Psoas muscle (tissue), 8 donors: ENCODE measurements around the gene BAG5. TPM values are rescaled to one million over a fixed set of nuclear protein-coding genes. Genes with fewer than 3 reads are reported as not detected.

Source experiments
- ATAC-seq, 4 donors: fragments of 200-7000 bp; cut with Tn5 transposase; one replicate each; pipeline ENCODE4 v1.9.1; 2020; ENCODE audit warnings: moderate library complexity in 3 of 4, mild to moderate bottlenecking in 2 of 4
- DNase-seq, 2 donors: peaks; one replicate each; pipeline ENCODE4 v3.0.0-alpha.2; 2020
- H3K27ac ChIP-seq: fragments of 200-600 bp; one replicate; pipeline ENCODE4 v1.8.0; 2022
- H3K27me3 ChIP-seq, 3 donors: fragments of 200-600 bp in 1 of 3; one replicate each; pipeline versions ENCODE4 v1.6.1 to v1.8.0; 2013 to 2022; ENCODE audit warnings: low read length in 2 of 3, mild to moderate bottlenecking in 2 of 3, moderate library complexity in 1 of 3; ENCODE audit not compliant: insufficient read depth in 3 of 3
- H3K36me3 ChIP-seq, 2 donors: fragments of 200-600 bp in 1 of 2; one replicate each; pipeline versions ENCODE4 v1.6.1 to v1.8.0; 2013 to 2022; ENCODE audit warnings: low read depth in 1 of 2, mild to moderate bottlenecking in 1 of 2, moderate library complexity in 1 of 2; ENCODE audit not compliant: insufficient read depth in 1 of 2
- H3K4me1 ChIP-seq: fragments of 200-600 bp; one replicate; pipeline ENCODE4 v1.8.0; 2022
- H3K4me3 ChIP-seq: fragments of 200-600 bp; one replicate; pipeline ENCODE4 v1.8.0; 2022; ENCODE audit warnings: mild to moderate bottlenecking
- H3K9me3 ChIP-seq: fragments of 200-600 bp; one replicate; pipeline ENCODE4 v1.8.0; 2022
- CTCF ChIP-seq: fragments of 200-600 bp; IDR thresholded peaks from one replicate; pipeline ENCODE4 v1.8.0; 2022; ENCODE audit warnings: antibody characterized with exemption
- WGBS, 3 donors: extraction: QIAGEN DNeasy Blood & Tissue Kit; methylation state at CpG; one replicate each; pipeline versions ENCODE4 v1.1.6 to v1.1.7; 2013; 5-methylcytosine and 5-hydroxymethylcytosine counted together
- intact Hi-C, 2 donors: fragments of 100-400 bp; cut with DNase I; formaldehyde crosslinking; loops; one replicate each; pipeline versions ENCODE4 v1.11.0 to v1.14.2; 2022
- polyA plus RNA-seq, 3 donors: library from polyadenylated mRNA; stranded (reverse); fragments of 200-250 nt; gene quantifications; one replicate each; pipeline ENCODE4 v1.2.3, GENCODE V29; 2013
- total RNA-seq, 4 donors: library from RNA; stranded (reverse); fragmentation: NEBNext Ultra II Directional in 2 of 4; extraction: Animal tissue kit (Norgen Biotek cat#: 25700) in 2 of 4; gene quantifications; one replicate each; pipeline versions ENCODE4 v1.2.1 to v1.2.4, GENCODE V29; 2021 to 2023
- donor health status: healthy with polysubstance abuse.
- donor health status: DM: no; HTN: no; CAD: no; lungs with moderate emphysema.
- donor health status: Bipolar disorder and iron deficiency.
- donor health status: healthy.
- donor health status: DM: yes; HTN: yes; CAD: no.
- donor health status: DM: no; HTN: no; CAD: no.
- donor health status: DM: no; HTN: no; CAD: no.
- donor health status: DM: yes; HTN: yes; CAD: no.

Gene BAG5
- total and polyA plus RNA-seq, 7 donors: 8.7 to 29.5 (median 17.9) TPM

DNA sequence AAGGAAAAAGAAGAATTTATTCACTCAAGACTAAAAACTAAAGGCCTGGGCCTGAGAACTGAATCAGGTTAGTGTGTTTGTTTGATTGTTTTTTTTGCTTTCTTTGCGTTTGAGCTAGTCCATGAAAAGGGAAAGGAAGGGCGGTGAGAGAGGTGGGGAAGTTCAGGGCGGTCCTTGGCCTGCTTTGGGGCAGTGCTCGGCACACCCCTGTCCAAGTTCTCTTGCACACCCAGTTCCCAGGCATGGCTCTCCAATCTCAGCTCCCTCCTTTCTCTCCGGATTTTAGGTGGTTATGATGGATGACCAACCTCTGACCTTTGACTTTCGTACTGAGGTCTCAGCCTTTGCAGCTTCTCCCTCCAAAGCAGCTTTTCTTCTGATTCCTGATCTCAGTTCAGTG lies 11.6 kb upstream of the BAG5 start:
- intact Hi-C loops: loop anchor here in 1 of 2 donors (10.0 kb wide), 2 partner anchors 341 to 411 kb away; no protein-coding TSS in a partner anchor

DNA sequence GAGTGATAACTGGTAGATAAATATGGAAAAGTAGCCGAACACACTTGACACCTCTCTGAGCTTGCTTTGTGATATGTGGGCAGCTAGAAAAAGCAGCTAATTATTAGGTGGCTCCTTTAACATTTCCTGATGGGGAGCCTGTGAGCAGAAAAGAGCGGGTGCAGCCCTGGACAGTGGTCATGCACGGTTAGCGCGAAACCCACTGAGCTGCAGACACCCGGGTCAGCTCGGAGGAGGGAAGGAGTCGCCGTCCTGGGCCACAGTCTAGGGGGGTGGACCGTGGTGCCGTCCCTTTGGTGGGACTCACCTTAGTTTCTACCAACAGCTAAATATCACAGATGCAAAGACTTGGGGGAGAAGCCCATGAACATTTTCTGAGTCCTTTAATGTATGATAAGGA lies 7.0 kb upstream of the BAG5 start:
- intact Hi-C loops: no loop called here
- DNase-seq: no peak
- Histone ChIP-seq H3K9me3 (no peaks in the 10 kb centered on the region), H3K27ac (no peak overlapping the region), H3K4me3 (no peak overlapping the region), H3K36me3 (peaks cover 0 to 26% of the 10 kb centered on the region in 2 donors), H3K27me3 (no peaks in the 10 kb centered on the region), H3K4me1 (peaks cover 10% of the 10 kb centered on the region)
- no peak for ATAC-seq
- TF ChIP-seq CTCF: no peak
- 76 to 82% (median 76%) methylated on average over 11 of the region's 11 CpGs for WGBS, 3 donors

More for the DNA sequence above, 11.6 kb upstream of the BAG5 start:
- no peak for ATAC-seq
- H3K36me3 ChIP-seq: peaks cover 3 to 56% of the 10 kb centered on the region in 2 donors
- no peak for DNase-seq
- H3K4me3 ChIP-seq: no peak overlapping the region
- TF ChIP-seq CTCF: no peak
- WGBS, 3 donors: 70 to 76% (median 71%) methylated on average over 6 of the region's 6 CpGs
- peaks cover 10% of the 10 kb centered on the region for H3K4me1 ChIP-seq
- H3K9me3 ChIP-seq: no peaks in the 10 kb centered on the region
- no peak overlapping the region for H3K27ac ChIP-seq
- H3K27me3 ChIP-seq: no peaks in the 10 kb centered on the region

DNA sequence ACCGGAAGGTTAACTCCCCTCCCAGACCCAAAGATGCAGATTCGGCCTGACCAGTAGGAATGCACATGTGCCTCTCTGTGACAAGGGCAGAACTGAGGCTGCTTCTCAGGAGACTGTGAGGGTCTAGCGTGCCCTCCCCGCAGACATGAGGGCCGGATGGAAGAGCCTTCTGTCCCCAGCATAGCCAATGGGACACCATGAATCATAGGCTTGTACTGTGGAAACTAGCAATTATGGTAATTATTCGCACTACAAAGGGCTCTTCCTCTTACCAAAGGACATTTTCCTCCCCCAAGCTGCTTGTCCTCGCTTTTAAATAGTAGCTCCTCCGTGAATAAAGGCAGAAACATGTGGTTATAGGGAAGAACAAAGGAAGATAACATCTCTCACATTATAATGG lies 6.5 kb upstream of the BAG5 start:
- ATAC-seq (no peak), DNase-seq (no peak)
- no peak overlapping the region for H3K4me3 ChIP-seq
- H3K36me3 ChIP-seq: peaks cover 0 to 21% of the 10 kb centered on the region in 2 donors
- intact Hi-C loops: no loop called here
- 65 to 71% (median 67%) methylated on average over 8 of the region's 8 CpGs for WGBS, 3 donors
- H3K4me1 ChIP-seq: peaks cover 15% of the 10 kb centered on the region
- H3K27me3 ChIP-seq: no peaks in the 10 kb centered on the region
- no peaks in the 10 kb centered on the region for H3K9me3 ChIP-seq
- no peak overlapping the region for H3K27ac ChIP-seq
- no peak for TF ChIP-seq CTCF

DNA sequence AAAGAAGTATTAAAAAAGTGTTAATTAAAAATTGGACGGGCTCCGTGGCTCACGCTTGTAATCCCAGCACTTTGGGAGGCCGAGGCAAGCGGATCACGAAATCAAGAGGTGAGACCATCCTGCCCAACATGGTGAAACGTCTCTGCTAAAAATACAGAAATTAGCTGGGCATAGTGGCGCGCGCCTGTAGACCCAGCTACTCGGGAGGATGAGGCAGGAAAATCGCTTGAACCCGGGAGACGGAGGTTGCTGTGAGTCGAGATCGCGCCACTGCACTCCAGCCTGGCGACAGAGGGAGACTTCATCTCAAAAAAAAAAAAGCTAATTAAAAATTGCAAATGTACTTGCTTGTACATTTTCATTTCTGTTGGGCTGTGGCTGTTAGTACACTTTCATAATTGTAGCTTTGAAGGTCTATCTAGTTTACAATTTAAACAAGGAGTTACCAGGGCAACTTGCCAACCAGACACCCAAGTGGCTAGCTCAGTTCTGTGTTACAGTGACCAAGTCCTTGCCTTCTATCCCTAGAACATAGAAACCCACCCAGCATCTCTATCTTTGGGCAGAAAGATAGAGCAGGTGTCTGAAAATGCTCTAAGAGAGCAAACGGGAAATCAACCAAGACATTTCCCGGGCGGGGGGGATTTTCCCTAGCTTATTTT lies 1.5 kb upstream of the BAG5 start:
- Histone ChIP-seq H3K27me3 (no peaks in the 10 kb centered on the region), H3K4me1 (peaks cover 46% of the 10 kb centered on the region), H3K9me3 (no peaks in the 10 kb centered on the region), H3K27ac (no peak overlapping the region), H3K36me3 (peaks cover 0 to 21% of the 10 kb centered on the region in 2 donors), H3K4me3 (peak overlapping the region; percentile 92)
- 51 to 56% (median 52%) methylated on average over 21 of the region's 21 CpGs for WGBS, 3 donors
- DNase-seq: no peak
- no peak for TF ChIP-seq CTCF
- intact Hi-C loops: loop anchor here in 1 of 2 donors (5.0 kb wide), 1 partner anchor 63 kb away; the partner anchor contains the start of gene KLC1
- no peak for ATAC-seq

- peaks cover 53% of the 10 kb centered on the region for H3K4me1 ChIP-seq
- 0 to 1% (median 0%) methylated on average over 22 of the region's 22 CpGs for WGBS, 3 donors
- no peak for ATAC-seq
These were observed 766 bp upstream of the BAG5 start for GRCh38 chr14:103563226-103563620.

More at GRCh38 chr14:103563226-103563620, 766 bp upstream of the BAG5 start:
- no peaks in the 10 kb centered on the region for H3K27me3 ChIP-seq
- H3K36me3 ChIP-seq: peaks cover 0 to 20% of the 10 kb centered on the region in 2 donors
- no peak for DNase-seq
- intact Hi-C loops: loop anchor here in 1 of 2 donors (5.0 kb wide), 1 partner anchor 64 kb away; the partner anchor contains the start of gene KLC1
- peak overlapping the region; percentile 99 for H3K27ac ChIP-seq
- H3K4me3 ChIP-seq: peak overlapping the region; percentile 92
- TF ChIP-seq CTCF: no peak
- H3K9me3 ChIP-seq: no peaks in the 10 kb centered on the region
